A673 (cell line): ENCODE data around the gene RRAGB. TPM values are rescaled to one million over a fixed set of nuclear protein-coding genes. Genes with fewer than 3 reads are reported as not detected.

Experiments
- BruUV-seq: library from RNA; stranded (reverse); fragments of 400-500 nt; replicated peaks from 2 replicates; lab custom pipeline; 2021; lab: Mats Ljungman, UMichigan
- CTCF ChIA-PET: fragments of 300-600 bp; sonication (Branson Sonifier 250); formaldehyde crosslinking; loops from one replicate; lab custom pipeline; 2022; ENCODE audit warnings: antibody characterized with exemption; lab: Charles Lee
- POLR2A ChIA-PET: fragments of 300-600 bp; sonication (Branson Sonifier 250); formaldehyde crosslinking; loops from one replicate; lab custom pipeline; 2022; ENCODE audit warnings: antibody characterized with exemption; ENCODE audit not compliant: low non-redundant PET; lab: Charles Lee
- DNase-seq: peaks from one replicate; pipeline ENCODE4 v3.0.0-alpha.2; 2015; ENCODE audit warnings: low spot score
- H3K27ac ChIP-seq: fragments of 200-600 bp; sonication (generic); 2 replicates; pipeline ENCODE4 v1.5.1; 2016; ENCODE audit warnings: mixed run types, low read depth, mild to moderate bottlenecking, mixed read lengths, antibody characterized with exemption, low read length; ENCODE audit not compliant: poor library complexity, severe bottlenecking
- H3K27me3 ChIP-seq: fragments of 200-600 bp; sonication (generic); replicated peaks from 2 replicates; pipeline ENCODE4 v1.6.1; 2017; ENCODE audit warnings: mixed run types, low read depth, mild to moderate bottlenecking, mixed read lengths, antibody characterized with exemption, low read length; ENCODE audit not compliant: insufficient read depth, poor library complexity
- H3K36me3 ChIP-seq: fragments of 200-600 bp; sonication (generic); 2 replicates; pipeline ENCODE4 v1.6.1; 2016; ENCODE audit warnings: mixed run types, mild to moderate bottlenecking, mixed read lengths, antibody characterized with exemption, low read length; ENCODE audit not compliant: insufficient read depth, poor library complexity, severe bottlenecking
- H3K4me1 ChIP-seq: fragments of 200-600 bp; sonication (generic); 2 replicates; pipeline ENCODE4 v1.6.1; 2017; ENCODE audit warnings: mixed run types, mild to moderate bottlenecking, mixed read lengths, antibody characterized with exemption, low read length; ENCODE audit not compliant: insufficient read depth, poor library complexity, severe bottlenecking
- H3K4me3 ChIP-seq: fragments of 200-600 bp; sonication (generic); 2 replicates; pipeline ENCODE4 v1.5.1; 2016; ENCODE audit warnings: low read depth, mixed run types, mild to moderate bottlenecking, mixed read lengths, low read length; ENCODE audit not compliant: poor library complexity, severe bottlenecking
- H3K9me3 ChIP-seq: fragments of 200-600 bp; sonication (generic); 2 replicates; pipeline ENCODE4 v1.6.1; 2016; ENCODE audit warnings: mixed run types, low read depth, mild to moderate bottlenecking, mixed read lengths, antibody characterized with exemption, low read length; ENCODE audit not compliant: poor library complexity, severe bottlenecking
- EZH2 ChIP-seq: fragments of 200-600 bp; sonication (generic); IDR thresholded peaks from 2 replicates; pipeline ENCODE4 v1.6.1; 2017; ENCODE audit warnings: borderline replicate concordance, low read depth, mild to moderate bottlenecking, mixed read lengths, antibody characterized with exemption, low read length; ENCODE audit not compliant: poor library complexity, severe bottlenecking
- intact Hi-C: fragments of 100-400 bp; cut with micrococcal nuclease; formaldehyde crosslinking; loops from one replicate; pipeline ENCODE4 v1.10.0; 2022; ENCODE audit not compliant: unreplicated experiment
- total RNA-seq: library from RNA; stranded (reverse); gene quantifications from 2 replicates; pipeline ENCODE4 v1.2.3, GENCODE V29; 2021
- TF ChIP-seq, protein P1 (sequence below): fragments of 300-800, 200-600 bp; sonication (generic); conservative IDR thresholded peaks from 2 replicates; pipeline ENCODE4 v1.5.1; 2017; ENCODE audit warnings: low read depth, mild to moderate bottlenecking, antibody characterized with exemption, low read length, moderate library complexity, mixed read lengths

The RRAGB gene
- total RNA-seq, 1 experiment from 2014 or later: 15.7 TPM

GRCh38 chrX:55794405-55794804 is 76.9 kb downstream of the RRAGB start:
- Histone ChIP-seq H3K27me3 (no peaks in the 10 kb centered on the region), H3K4me3 (no peak overlapping the region), H3K36me3 (no peaks in the 10 kb centered on the region), H3K4me1 (no peaks in the 10 kb centered on the region), H3K27ac (no peak overlapping the region), H3K9me3 (no peaks in the 10 kb centered on the region)
- ChIA-PET CTCF (no interaction called here), POLR2A (no interaction called here)
- no TSS peak for BruUV-seq
- TF ChIP-seq, protein P1, sequence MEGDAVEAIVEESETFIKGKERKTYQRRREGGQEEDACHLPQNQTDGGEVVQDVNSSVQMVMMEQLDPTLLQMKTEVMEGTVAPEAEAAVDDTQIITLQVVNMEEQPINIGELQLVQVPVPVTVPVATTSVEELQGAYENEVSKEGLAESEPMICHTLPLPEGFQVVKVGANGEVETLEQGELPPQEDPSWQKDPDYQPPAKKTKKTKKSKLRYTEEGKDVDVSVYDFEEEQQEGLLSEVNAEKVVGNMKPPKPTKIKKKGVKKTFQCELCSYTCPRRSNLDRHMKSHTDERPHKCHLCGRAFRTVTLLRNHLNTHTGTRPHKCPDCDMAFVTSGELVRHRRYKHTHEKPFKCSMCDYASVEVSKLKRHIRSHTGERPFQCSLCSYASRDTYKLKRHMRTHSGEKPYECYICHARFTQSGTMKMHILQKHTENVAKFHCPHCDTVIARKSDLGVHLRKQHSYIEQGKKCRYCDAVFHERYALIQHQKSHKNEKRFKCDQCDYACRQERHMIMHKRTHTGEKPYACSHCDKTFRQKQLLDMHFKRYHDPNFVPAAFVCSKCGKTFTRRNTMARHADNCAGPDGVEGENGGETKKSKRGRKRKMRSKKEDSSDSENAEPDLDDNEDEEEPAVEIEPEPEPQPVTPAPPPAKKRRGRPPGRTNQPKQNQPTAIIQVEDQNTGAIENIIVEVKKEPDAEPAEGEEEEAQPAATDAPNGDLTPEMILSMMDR: no peak
- no peak for TF ChIP-seq EZH2
- no peak for DNase-seq
- intact Hi-C loops: no loop called here

GRCh38 chrX:55796496-55796895 is 78.9 kb downstream of the RRAGB start:
- no peaks in the 10 kb centered on the region for H3K4me1 ChIP-seq
- BruUV-seq: no TSS peak
- DNase-seq: no peak

GRCh38 chrX:55801811-55802210 is 84.3 kb downstream of the RRAGB start:
- Histone ChIP-seq H3K4me3 (no peak overlapping the region), H3K36me3 (no peaks in the 10 kb centered on the region), H3K9me3 (no peaks in the 10 kb centered on the region), H3K27me3 (no peaks in the 10 kb centered on the region), H3K4me1 (no peaks in the 10 kb centered on the region), H3K27ac (no peak overlapping the region)
- TF ChIP-seq, protein P1: no peak
- no peak for TF ChIP-seq EZH2
- ChIA-PET CTCF (no interaction called here), POLR2A (no interaction called here)
- intact Hi-C loops: no loop called here
- no TSS peak for BruUV-seq
- no peak for DNase-seq

More at GRCh38 chrX:55796496-55796895, 78.9 kb downstream of the RRAGB start:
- Histone ChIP-seq H3K27me3 (no peaks in the 10 kb centered on the region), H3K4me3 (no peak overlapping the region), H3K9me3 (no peaks in the 10 kb centered on the region), H3K27ac (no peak overlapping the region), H3K36me3 (no peaks in the 10 kb centered on the region)
- TF ChIP-seq, protein P1: no peak
- no peak for TF ChIP-seq EZH2
- intact Hi-C loops: no loop called here
- ChIA-PET POLR2A (no interaction called here), CTCF (no interaction called here)

Other genes with a start within 250 kb of the RRAGB start
- 0.96 and 1.4 TPM in 2 replicates for gene USP51, start 227.9 kb upstream of the RRAGB start, total RNA-seq
- gene FOXR2, start 94.3 kb upstream of the RRAGB start, total RNA-seq: not detected in 2 replicates